ENCODE results near the gene STAG3. TPM values are rescaled to one million over a fixed set of nuclear protein-coding genes. Genes with fewer than 3 reads are reported as not detected.

The STAG3 gene
- total RNA-seq, 1 experiment from 2014 or later, result 5.2 TPM

DNA sequence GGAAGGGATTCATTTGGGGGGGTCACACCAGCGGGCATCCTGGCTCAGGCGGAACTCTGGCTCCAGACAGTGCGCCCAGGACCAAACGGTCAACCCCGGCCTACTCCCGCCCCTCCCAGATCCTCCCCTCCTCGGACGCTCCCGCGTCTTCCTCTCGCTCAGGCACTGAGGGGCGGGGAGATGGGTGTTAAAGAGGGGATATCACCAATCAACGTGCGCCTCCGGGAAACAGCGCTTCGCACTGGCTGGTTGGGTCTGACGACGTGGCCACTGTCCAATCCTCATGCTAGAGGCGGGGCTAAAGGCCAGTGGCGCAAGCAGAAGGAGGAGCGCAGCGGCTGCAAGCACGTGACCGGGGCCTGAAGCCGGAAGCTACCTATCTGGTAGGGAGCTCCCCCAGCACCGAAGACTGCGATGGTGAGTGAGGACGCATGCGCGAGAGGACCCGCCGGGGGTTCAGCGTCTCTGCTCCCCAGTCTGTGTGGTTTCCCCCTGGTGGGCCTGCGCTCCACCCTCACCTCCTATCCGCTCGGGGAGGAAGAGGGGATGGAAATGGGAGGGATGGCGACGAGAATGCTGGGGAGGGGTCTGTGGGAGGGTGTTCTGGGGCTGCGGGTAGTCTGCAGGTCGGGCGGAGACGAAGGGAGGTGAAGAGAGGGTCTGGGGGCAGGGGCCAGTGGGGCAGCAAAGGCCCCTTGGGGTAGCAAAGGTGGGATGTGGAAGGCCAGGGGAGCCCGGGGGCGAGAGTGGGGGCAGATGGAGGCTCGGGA, 29.0 kb upstream of the STAG3 start, which contains the start of gene LAMTOR4 (continued):
- TF ChIP-seq E2F4 (CRISPR knock-in tag; IDR thresholded peaks at IDR 0.05; ENCODE audit: borderline replicate concordance, low read depth) (no peak), SP1 (CRISPR knock-in tag; conservative IDR thresholded peaks at IDR 0.05) (peak; percentile 84), ZNF532 (CRISPR knock-in tag; IDR thresholded peaks at IDR 0.05; ENCODE audit: borderline replicate concordance) (no peak), ETV6 (CRISPR knock-in tag; IDR thresholded peaks at IDR 0.05) (peak; percentile 75; the same call in 1 of the 2 replicates), ZNF416 (CRISPR knock-in tag; IDR thresholded peaks at IDR 0.05) (no peak), CBFB (CRISPR knock-in tag; IDR thresholded peaks at IDR 0.05; ENCODE audit: low read depth) (no peak), GTF2I (CRISPR knock-in tag; conservative IDR thresholded peaks at IDR 0.05) (no peak), ATF2 (CRISPR knock-in tag; IDR thresholded peaks at IDR 0.05; ENCODE audit: borderline replicate concordance, low read depth) (no peak), NR3C1 (CRISPR knock-in tag; conservative IDR thresholded peaks at IDR 0.05; ENCODE audit: low read depth) (no peak), GRHL2 (CRISPR knock-in tag; IDR thresholded peaks at IDR 0.05; ENCODE audit: insufficient replicate concordance, severe bottlenecking) (no peak), ATF1 (CRISPR knock-in tag; IDR thresholded peaks at IDR 0.05) (no peak), RORB (CRISPR knock-in tag; IDR thresholded peaks at IDR 0.05) (no peak), PRRX2 (CRISPR knock-in tag; IDR thresholded peaks at IDR 0.05) (no peak), OVOL2 (CRISPR knock-in tag; IDR thresholded peaks at IDR 0.05; ENCODE audit: borderline replicate concordance) (no peak), ZNF396 (CRISPR knock-in tag; IDR thresholded peaks at IDR 0.05; ENCODE audit: borderline replicate concordance) (no peak), ZNF281 (CRISPR knock-in tag; IDR thresholded peaks at IDR 0.05) (0 out of 2 replicates have a peak, but pooled peaks have one; percentile 33), ERG (CRISPR knock-in tag; IDR thresholded peaks at IDR 0.05) (no peak), CREB1 (CRISPR knock-in tag; IDR thresholded peaks at IDR 0.05) (no peak)
